SHP77 treated with DMSO at 0.1 percent for 48 hours (cell line): ENCODE data around the gene CNTN1.

Experiments used
- DNase-seq: peaks from one replicate; lab custom pipeline; 2025; lab: John Stamatoyannopoulos, UW

The CNTN1 gene

DNA sequence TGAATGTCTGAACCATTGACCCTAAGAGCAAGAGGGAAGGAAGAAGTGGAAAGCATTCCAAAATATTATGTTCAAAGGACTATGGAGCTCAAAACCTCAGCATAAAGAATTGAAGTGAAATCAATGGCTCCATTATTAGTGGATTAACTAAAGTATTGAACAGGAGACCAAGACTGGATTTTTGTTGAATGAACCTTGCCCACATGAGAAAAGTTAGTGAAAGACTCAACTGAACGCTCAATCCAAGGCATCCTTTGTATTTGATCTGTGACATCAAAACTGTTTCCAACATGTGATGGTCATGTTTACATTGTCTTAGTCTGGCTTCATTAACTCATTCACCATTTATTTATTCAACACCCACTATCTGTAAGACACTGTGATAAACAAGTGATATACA lies 161.0 kb downstream of the CNTN1 start:
- DNase-seq, result no peak

DNA sequence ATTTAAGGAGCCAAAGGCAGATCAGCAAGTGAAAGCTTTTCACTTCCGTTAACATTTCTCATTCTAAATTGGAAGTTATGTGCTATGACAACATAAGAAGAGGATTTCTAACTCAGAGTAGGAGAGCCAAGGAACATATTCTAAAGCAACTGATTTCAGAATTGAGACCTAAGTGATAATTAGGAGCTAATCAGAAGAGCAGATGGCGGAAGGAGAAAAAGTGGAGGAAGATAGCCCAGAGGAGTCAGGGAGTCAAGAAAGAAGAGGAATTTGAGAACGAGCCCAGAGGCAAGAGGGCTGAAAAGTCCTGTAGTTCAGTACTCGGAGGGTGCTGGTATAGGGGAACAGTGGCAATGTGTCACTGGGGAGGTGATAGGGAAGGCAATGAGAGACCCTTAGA lies 162.4 kb downstream of the CNTN1 start:
- DNase-seq, result no peak

DNA sequence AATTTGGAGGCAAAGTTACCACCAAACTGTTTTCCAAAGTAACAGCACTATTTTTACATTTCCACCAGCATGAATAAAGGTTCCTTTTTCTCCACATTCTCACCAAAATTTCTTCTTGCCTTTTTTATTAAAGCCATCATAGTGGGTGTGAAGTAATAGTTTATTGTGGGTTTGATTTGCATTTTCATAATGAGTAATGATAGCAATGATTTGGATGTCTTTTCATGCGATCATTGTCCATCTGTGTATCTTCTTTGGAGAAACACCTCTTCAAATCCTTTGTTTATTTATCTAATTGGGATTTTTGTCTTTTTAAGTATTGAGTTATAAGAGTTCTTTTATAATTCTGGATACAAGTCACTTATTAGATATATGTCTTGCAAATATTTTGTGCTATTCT lies 172.7 kb downstream of the CNTN1 start:
- DNase-seq, result no peak

GRCh38 chr12:40870981-40871380 lies 178.7 kb downstream of the CNTN1 start:
- DNase-seq, result no peak

- DNase-seq, result no peak
These were observed 182.6 kb downstream of the CNTN1 start for GRCh38 chr12:40874868-40875267.

DNA sequence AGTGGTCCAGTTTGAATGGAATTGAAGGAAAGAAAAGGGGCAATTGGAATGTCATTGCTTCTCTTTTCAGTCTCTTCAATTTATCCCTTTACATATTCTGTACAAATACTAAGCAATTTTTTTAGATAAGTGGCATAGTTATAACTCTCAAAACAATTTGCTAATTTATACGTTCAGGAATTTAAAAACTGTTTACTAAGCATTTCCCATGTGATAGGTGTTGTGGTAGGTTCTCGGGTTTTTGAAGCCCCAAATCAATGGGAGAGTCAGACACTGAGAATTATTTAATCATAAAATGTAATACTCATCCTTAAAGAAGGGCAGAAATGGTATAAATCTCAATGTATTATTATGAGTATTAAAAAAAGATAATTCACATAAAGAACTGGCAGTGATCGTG lies 197.1 kb downstream of the CNTN1 start:
- no peak for DNase-seq

GRCh38 chr12:40892528-40892927 lies 200.3 kb downstream of the CNTN1 start:
- DNase-seq, result no peak

GRCh38 chr12:40898505-40898904 lies 206.3 kb downstream of the CNTN1 start:
- DNase-seq, result no peak

GRCh38 chr12:40903040-40903439 lies 210.8 kb downstream of the CNTN1 start:
- DNase-seq, result no peak

DNA sequence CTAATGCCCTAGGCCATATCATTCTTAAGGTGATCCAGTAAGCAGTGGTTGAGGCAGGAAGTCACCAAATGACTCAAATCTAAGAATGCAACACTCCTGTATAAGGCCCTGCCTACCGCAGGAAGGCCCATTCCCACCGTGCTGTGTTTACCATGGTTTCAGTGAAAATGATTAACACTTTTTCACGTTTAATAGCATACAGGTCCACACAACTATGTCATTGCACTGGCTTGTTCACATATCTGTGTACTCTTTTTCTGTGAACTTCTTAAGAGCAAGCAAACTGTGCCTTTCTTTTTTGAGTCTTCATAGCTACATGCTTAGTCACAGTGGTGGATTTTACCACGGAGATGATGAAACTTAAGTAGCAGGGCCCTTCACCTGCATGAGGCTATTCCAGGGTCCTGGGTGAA lies 214.9 kb downstream of the CNTN1 start:
- no peak for DNase-seq

DNA sequence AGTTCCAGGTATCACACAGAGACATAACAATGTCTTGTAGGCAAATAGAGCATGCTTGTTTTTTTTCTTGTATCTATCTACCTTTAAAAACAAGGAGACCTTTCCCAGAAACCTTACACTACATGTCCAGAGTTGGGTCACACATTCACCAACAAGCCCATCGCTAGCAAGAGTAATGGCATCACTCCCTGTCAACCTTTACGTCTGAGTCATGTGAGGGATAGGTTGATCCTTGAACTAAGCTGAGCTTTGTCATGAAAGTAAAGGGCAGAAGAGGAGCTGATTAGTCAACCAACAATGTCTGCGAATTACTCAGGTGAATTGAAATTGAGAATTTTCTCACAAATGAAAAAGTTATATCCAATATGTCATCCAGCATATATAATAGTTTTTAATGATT lies 219.4 kb downstream of the CNTN1 start:
- no peak for DNase-seq

DNA sequence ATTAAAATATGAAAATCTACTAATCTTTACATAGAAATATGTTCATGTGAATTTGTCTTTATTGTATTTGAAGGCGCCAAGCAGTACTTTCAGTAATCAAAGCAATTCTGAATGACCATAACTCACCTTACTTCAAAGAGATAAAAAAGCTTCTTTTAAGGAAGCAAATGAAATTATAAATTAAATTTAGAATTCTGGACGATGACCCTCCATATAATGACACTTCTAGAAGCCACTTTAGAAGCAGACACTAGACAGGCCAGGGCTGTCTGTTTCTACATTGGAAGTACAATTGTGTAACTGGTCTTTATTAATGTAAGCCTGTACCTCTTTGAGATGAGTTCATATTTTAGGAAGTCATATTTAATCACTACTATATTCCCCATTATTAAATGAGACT lies 222.9 kb downstream of the CNTN1 start:
- no peak for DNase-seq

GRCh38 chr12:40917561-40917960 lies 225.3 kb downstream of the CNTN1 start:
- DNase-seq, result no peak

- no peak for DNase-seq
These were observed 229.4 kb downstream of the CNTN1 start for GRCh38 chr12:40921563-40922163.

- no peak for DNase-seq
These were observed 245.7 kb downstream of the CNTN1 start for GRCh38 chr12:40937891-40938290.

GRCh38 chr12:40942326-40942725 lies 250.1 kb downstream of the CNTN1 start:
- no peak for DNase-seq

- no peak for DNase-seq
These were observed 253.5 kb downstream of the CNTN1 start for GRCh38 chr12:40945772-40946171.

- no peak for DNase-seq
These were observed 254.5 kb downstream of the CNTN1 start for GRCh38 chr12:40946612-40947194.

- DNase-seq, result no peak
These were observed 255.6 kb downstream of the CNTN1 start for GRCh38 chr12:40947797-40948196.

DNA sequence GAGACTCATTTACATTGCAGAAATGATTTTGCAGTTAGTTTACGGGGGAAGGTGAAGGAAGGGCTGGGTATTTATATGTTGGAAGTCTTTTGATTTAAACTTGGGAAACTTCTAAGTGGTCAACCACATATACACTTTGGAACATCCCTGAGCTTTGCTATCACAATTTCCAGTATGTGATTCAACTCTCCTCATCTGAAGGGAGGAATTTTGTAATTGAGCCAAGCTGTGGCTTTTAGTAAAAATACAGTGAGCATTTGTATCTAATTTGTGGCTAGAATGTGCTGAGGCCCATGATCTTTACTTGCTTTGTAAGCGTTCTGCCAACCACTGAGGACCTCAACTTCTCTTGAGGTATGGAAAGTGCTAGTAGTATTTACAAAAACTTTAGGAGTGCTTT lies 260.8 kb downstream of the CNTN1 start:
- no peak for DNase-seq

GRCh38 chr12:40957417-40957816 lies 265.2 kb downstream of the CNTN1 start:
- DNase-seq, result no peak

GRCh38 chr12:40959041-40959440 lies 266.8 kb downstream of the CNTN1 start:
- DNase-seq, result no peak

DNA sequence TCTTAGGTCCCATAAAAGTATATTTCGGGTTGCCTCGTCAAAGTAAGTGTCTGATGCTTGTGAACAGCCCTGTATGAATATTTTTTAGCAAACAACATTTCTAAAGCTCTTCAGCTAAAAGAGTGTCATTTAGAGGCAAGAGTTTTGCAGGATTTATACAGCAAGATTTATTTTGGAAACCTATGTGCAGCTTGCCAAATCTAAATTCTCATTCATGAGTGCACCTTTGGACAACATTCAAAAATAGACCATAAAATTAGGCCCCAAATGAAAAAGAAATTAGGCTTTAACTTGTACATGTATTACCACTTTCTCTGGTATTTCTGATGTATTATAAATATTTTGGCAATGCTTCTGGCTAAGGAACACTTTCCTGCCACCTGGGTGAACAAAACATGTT lies 271.5 kb downstream of the CNTN1 start:
- DNase-seq, result no peak

DNA sequence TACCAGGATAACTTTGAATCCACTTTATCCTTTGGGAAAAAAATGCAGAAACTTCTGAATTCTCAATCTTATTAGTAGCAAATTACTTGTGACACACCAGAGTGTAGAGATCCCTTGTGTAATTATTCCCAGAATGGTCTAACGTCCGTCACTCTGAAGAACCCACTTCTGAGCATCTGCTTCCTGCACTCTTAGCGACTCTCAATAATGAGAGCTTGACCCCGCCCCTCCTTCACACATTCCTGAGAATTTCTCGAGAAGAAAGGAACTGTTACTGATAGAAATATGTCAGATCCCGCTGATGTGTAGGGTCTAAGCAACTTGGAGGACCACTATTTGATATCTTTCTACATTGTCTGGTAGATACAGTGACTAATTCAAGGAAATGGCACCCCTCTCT lies 277.6 kb downstream of the CNTN1 start:
- DNase-seq, result no peak
